Keratinocyte (primary cell): ENCODE data around the gene GTPBP1. TPM values are rescaled to one million over a fixed set of nuclear protein-coding genes. Genes with fewer than 3 reads are reported as not detected.

Source experiments
- DNase-seq: peaks from one replicate; pipeline ENCODE4 v3.0.0-alpha.2; 2011; ENCODE audit warnings: low read depth, missing footprints, low spot score
- FAIRE-seq: peaks from 2 replicates; lab custom pipeline; 2011; peaks lifted over from hg19 to GRCh38; lab: Jason Lieb, UNC
- H2AFZ ChIP-seq: 2 replicates; pipeline ENCODE4 v1.6.0; 2012; ENCODE audit warnings: low read length, control low read depth, inconsistent platforms; ENCODE audit not compliant: control insufficient read depth
- H3K27ac ChIP-seq: 2 replicates; pipeline ENCODE4 v1.5.1; 2011; ENCODE audit warnings: low read length; ENCODE audit not compliant: control insufficient read depth, insufficient read depth
- H3K27me3 ChIP-seq: 3 replicates; pipeline ENCODE4 v1.6.0; 2011; ENCODE audit warnings: low read length; ENCODE audit not compliant: control insufficient read depth, insufficient read depth; ENCODE audit errors: extremely low read depth
- H3K36me3 ChIP-seq, 2 experiments: 2 replicates in 1 of 2; 3 replicates in 1 of 2; pipeline ENCODE4 v1.5.1; 2011; ENCODE audit warnings: low read length in 2 of 2, mild to moderate bottlenecking in 1 of 2; ENCODE audit not compliant: control insufficient read depth in 2 of 2, insufficient read depth in 2 of 2; ENCODE audit errors: extremely low read depth in 1 of 2
- H3K4me1 ChIP-seq: 3 replicates; pipeline ENCODE4 v1.5.1; 2011; ENCODE audit warnings: low read length; ENCODE audit not compliant: control insufficient read depth, insufficient read depth; ENCODE audit errors: extremely low read depth
- H3K4me2 ChIP-seq: 3 replicates; pipeline ENCODE4 v1.6.0; 2011; ENCODE audit warnings: low read depth, low read length; ENCODE audit not compliant: control insufficient read depth, insufficient read depth; ENCODE audit errors: extremely low read depth
- H3K4me3 ChIP-seq, 3 experiments: fragments of 200-600 bp in 1 of 3; sonication (generic) in 1 of 3; 2 replicates in 2 of 3; 3 replicates in 1 of 3; pipeline ENCODE4 v1.5.1; 2011 to 2016; ENCODE audit warnings: low read length in 3 of 3, mild to moderate bottlenecking in 3 of 3, control low read depth in 2 of 3, inconsistent platforms in 1 of 3, low read depth in 1 of 3, mixed read lengths in 1 of 3, mixed run types in 1 of 3, moderate library complexity in 1 of 3; ENCODE audit not compliant: control insufficient read depth in 2 of 3, insufficient read depth in 2 of 3; ENCODE audit errors: extremely low read depth in 1 of 3
- H3K79me2 ChIP-seq: 2 replicates; pipeline ENCODE4 v1.6.0; 2012; ENCODE audit warnings: low read length; ENCODE audit not compliant: control insufficient read depth, insufficient read depth
- H3K9ac ChIP-seq: 3 replicates; pipeline ENCODE4 v1.6.0; 2011; ENCODE audit warnings: low read length; ENCODE audit not compliant: control insufficient read depth, insufficient read depth; ENCODE audit errors: extremely low read depth
- H3K9me1 ChIP-seq: 3 replicates; pipeline ENCODE4 v1.6.0; 2011; ENCODE audit warnings: low read length; ENCODE audit not compliant: control insufficient read depth, insufficient read depth; ENCODE audit errors: extremely low read depth
- H3K9me3 ChIP-seq: 2 replicates; pipeline ENCODE4 v1.5.1; 2012; ENCODE audit warnings: low read depth, low read length; ENCODE audit not compliant: control insufficient read depth
- H4K20me1 ChIP-seq: 3 replicates; pipeline ENCODE4 v1.6.0; 2011; ENCODE audit warnings: low read length; ENCODE audit not compliant: control insufficient read depth, insufficient read depth; ENCODE audit errors: extremely low read depth
- CTCF ChIP-seq, 3 experiments: IDR thresholded peaks in 1 of 3; conservative IDR thresholded peaks in 1 of 3; optimal IDR thresholded peaks in 1 of 3; 2 replicates in 2 of 3; 3 replicates in 1 of 3; pipeline versions ENCODE3 to v1.5.1; 2011; ENCODE audit warnings: low read length in 3 of 3, mild to moderate bottlenecking in 3 of 3, moderate library complexity in 2 of 3, control low read depth in 1 of 3, inconsistent platforms in 1 of 3; ENCODE audit not compliant: insufficient read depth in 2 of 3; ENCODE audit errors: extremely low read depth in 1 of 3
- EZH2 ChIP-seq: IDR thresholded peaks from one replicate; pipeline ENCODE4 v1.6.1; 2012; ENCODE audit warnings: inconsistent platforms, mild to moderate bottlenecking, low read length, moderate library complexity
- dilution Hi-C: fragments of 300-500 bp; cut with MboI; formaldehyde crosslinking; loops from one replicate; pipeline ENCODE4 v1.7.0; 2020; ENCODE audit warnings: low sequenced_read_pairs; ENCODE audit not compliant: extremely low pct_ligation_motif_present
- polyA plus RNA-seq, 5 experiments: library from polyadenylated mRNA; depleted of rRNA in 3 of 5; stranded (reverse) in 3 of 5; stranded (forward) in 1 of 5; unstranded in 1 of 5; fragments of >200 nt; gene quantifications; 1 replicate in 1 of 5; 2 replicates in 3 of 5; 3 replicates in 1 of 5; pipeline versions ENCODE4 v1.2.1 to v1.2.3, GENCODE V29; 2011 to 2012; ENCODE audit warnings: missing spikeins in 2 of 5, low read depth in 1 of 5, low replicate concordance in 1 of 5

Gene GTPBP1
- polyA plus RNA-seq, 1 donor (not counting 4 experiments of a cell fraction or from before 2014, with no cell fraction given) = 16.3 TPM

- H4K20me1 ChIP-seq = peaks cover 7% of the 10 kb centered on the region
- FAIRE-seq = no peak
Measured at GRCh38 chr22:38709306-38709705, 3.6 kb downstream of the GTPBP1 start.

GRCh38 chr22:38710351-38710750 lies 4.6 kb downstream of the GTPBP1 start:
- Histone ChIP-seq H3K27me3 (no peaks in the 10 kb centered on the region), H3K9me1 (peaks cover 13% of the 10 kb centered on the region), H3K79me2 (peaks cover 90% of the 10 kb centered on the region), H2AFZ (no peak overlapping the region), H3K4me2 (no peak overlapping the region), H3K36me3 (peaks cover 2 to 23% of the 10 kb centered on the region in 2 experiments), H3K27ac (no peak overlapping the region), H3K4me1 (peaks cover 16% of the 10 kb centered on the region), H3K9me3 (no peaks in the 10 kb centered on the region), H4K20me1 (peaks cover 15% of the 10 kb centered on the region), H3K9ac (no peak overlapping the region), H3K4me3 (no peak overlapping the region)
- FAIRE-seq = no peak
- DNase-seq = no peak
- dilution Hi-C loops = no loop called here
- no peak for TF ChIP-seq CTCF (optimal IDR thresholded peaks at IDR 0.05 in 1 of 3, IDR thresholded peaks at IDR 0.05 in 1 of 3, conservative IDR thresholded peaks at IDR 0.05 in 1 of 3; ENCODE audit: extremely low read depth in 1 of 3, insufficient read depth in 2 of 3, low read length in 3 of 3)
- no peak for TF ChIP-seq EZH2

More at GRCh38 chr22:38709306-38709705, 3.6 kb downstream of the GTPBP1 start:
- H3K27ac ChIP-seq = no peak overlapping the region
- H2AFZ ChIP-seq = no peak overlapping the region
- no peaks in the 10 kb centered on the region for H3K9me3 ChIP-seq
- TF ChIP-seq CTCF (optimal IDR thresholded peaks at IDR 0.05 in 1 of 3, IDR thresholded peaks at IDR 0.05 in 1 of 3, conservative IDR thresholded peaks at IDR 0.05 in 1 of 3; ENCODE audit: extremely low read depth in 1 of 3, insufficient read depth in 2 of 3, low read length in 3 of 3) (no peak), EZH2 (no peak)
- dilution Hi-C loops = no loop called here
- H3K4me2 ChIP-seq = no peak overlapping the region
- H3K27me3 ChIP-seq = no peaks in the 10 kb centered on the region
- H3K36me3 ChIP-seq = peaks cover 0 to 17% of the 10 kb centered on the region in 2 experiments
- no peak overlapping the region for H3K4me3 ChIP-seq
- no peak overlapping the region for H3K9ac ChIP-seq
- peaks cover 79% of the 10 kb centered on the region for H3K79me2 ChIP-seq
- peaks cover 23% of the 10 kb centered on the region for H3K4me1 ChIP-seq
- H3K9me1 ChIP-seq = peaks cover 9% of the 10 kb centered on the region
- no peak for DNase-seq
